ENCODE measurements around the gene LRRK1. TPM values are rescaled to one million over a fixed set of nuclear protein-coding genes. Genes with fewer than 3 reads are reported as not detected.

LRRK1 gene
- polyA plus RNA-seq, 1 donor (not counting 4 experiments of a cell fraction or from before 2014, with no cell fraction given) = 6.2 TPM

GRCh38 chr15:101012326-101013200 lies 93.4 kb downstream of the LRRK1 start:
- dilution Hi-C loops (cut with MboI; ENCODE audit: extremely low pct_ligation_motif_present, low sequenced_read_pairs) = no loop called here
- peaks cover 5 to 9% of the 10 kb centered on the region in 2 experiments for H3K36me3 ChIP-seq (ENCODE audit: control insufficient read depth in 2 of 2, extremely low read depth in 1 of 2, insufficient read depth in 2 of 2, low read length in 2 of 2)

GRCh38 chr15:101013201-101013550 lies 94.0 kb downstream of the LRRK1 start:
- Histone ChIP-seq H2AFZ (ENCODE audit: control insufficient read depth, low read length) (no peak overlapping the region), H3K9ac (ENCODE audit: control insufficient read depth, extremely low read depth, insufficient read depth, low read length) (no peak overlapping the region), H3K4me1 (ENCODE audit: control insufficient read depth, extremely low read depth, insufficient read depth, low read length) (peaks cover 3% of the 10 kb centered on the region), H3K4me3 (ENCODE audit: control insufficient read depth in 2 of 3, extremely low read depth in 1 of 3, insufficient read depth in 2 of 3, low read depth in 1 of 3, low read length in 3 of 3) (no peak overlapping the region), H3K9me1 (ENCODE audit: control insufficient read depth, extremely low read depth, insufficient read depth, low read length) (no peaks in the 10 kb centered on the region), H3K27ac (ENCODE audit: control insufficient read depth, insufficient read depth, low read length) (no peak overlapping the region), H3K9me3 (ENCODE audit: control insufficient read depth, low read depth, low read length) (no peaks in the 10 kb centered on the region), H3K4me2 (ENCODE audit: control insufficient read depth, extremely low read depth, insufficient read depth, low read depth, low read length) (no peak overlapping the region), H3K36me3 (ENCODE audit: control insufficient read depth in 2 of 2, extremely low read depth in 1 of 2, insufficient read depth in 2 of 2, low read length in 2 of 2) (peaks cover 5 to 9% of the 10 kb centered on the region in 2 experiments), H4K20me1 (ENCODE audit: control insufficient read depth, extremely low read depth, insufficient read depth, low read length) (no peaks in the 10 kb centered on the region), H3K27me3 (ENCODE audit: control insufficient read depth, extremely low read depth, insufficient read depth, low read length) (no peaks in the 10 kb centered on the region), H3K79me2 (ENCODE audit: control insufficient read depth, insufficient read depth, low read length) (no peaks in the 10 kb centered on the region)
- DNase-seq (ENCODE audit: low read depth, low spot score) (no peak), FAIRE-seq (no peak)
- dilution Hi-C loops (cut with MboI; ENCODE audit: extremely low pct_ligation_motif_present, low sequenced_read_pairs) = no loop called here
- TF ChIP-seq EZH2 (IDR thresholded peaks at IDR 0.05; ENCODE audit: low read length) = no peak
- TF ChIP-seq CTCF (optimal IDR thresholded peaks at IDR 0.05 in 1 of 3, IDR thresholded peaks at IDR 0.05 in 1 of 3, conservative IDR thresholded peaks at IDR 0.05 in 1 of 3; ENCODE audit: extremely low read depth in 1 of 3, insufficient read depth in 2 of 3, low read length in 3 of 3) = no peak

More at GRCh38 chr15:101012326-101013200, 93.4 kb downstream of the LRRK1 start:
- FAIRE-seq = no peak
- H3K4me2 ChIP-seq (ENCODE audit: control insufficient read depth, extremely low read depth, insufficient read depth, low read depth, low read length) = no peak overlapping the region
- H3K27me3 ChIP-seq (ENCODE audit: control insufficient read depth, extremely low read depth, insufficient read depth, low read length) = no peaks in the 10 kb centered on the region
- H3K4me3 ChIP-seq (ENCODE audit: control insufficient read depth in 2 of 3, extremely low read depth in 1 of 3, insufficient read depth in 2 of 3, low read depth in 1 of 3, low read length in 3 of 3) = no peak overlapping the region
- no peak overlapping the region for H2AFZ ChIP-seq (ENCODE audit: control insufficient read depth, low read length)
- no peak overlapping the region for H3K9ac ChIP-seq (ENCODE audit: control insufficient read depth, extremely low read depth, insufficient read depth, low read length)
- peaks cover 5% of the 10 kb centered on the region for H3K4me1 ChIP-seq (ENCODE audit: control insufficient read depth, extremely low read depth, insufficient read depth, low read length)
- no peaks in the 10 kb centered on the region for H3K9me3 ChIP-seq (ENCODE audit: control insufficient read depth, low read depth, low read length)
- H3K9me1 ChIP-seq (ENCODE audit: control insufficient read depth, extremely low read depth, insufficient read depth, low read length) = no peaks in the 10 kb centered on the region
- DNase-seq (ENCODE audit: low read depth, low spot score) = no peak
- TF ChIP-seq CTCF (optimal IDR thresholded peaks at IDR 0.05 in 1 of 3, IDR thresholded peaks at IDR 0.05 in 1 of 3, conservative IDR thresholded peaks at IDR 0.05 in 1 of 3; ENCODE audit: extremely low read depth in 1 of 3, insufficient read depth in 2 of 3, low read length in 3 of 3) = no peak
- no peak for TF ChIP-seq EZH2 (IDR thresholded peaks at IDR 0.05; ENCODE audit: low read length)
- H4K20me1 ChIP-seq (ENCODE audit: control insufficient read depth, extremely low read depth, insufficient read depth, low read length) = no peaks in the 10 kb centered on the region
- H3K79me2 ChIP-seq (ENCODE audit: control insufficient read depth, insufficient read depth, low read length) = no peaks in the 10 kb centered on the region
- H3K27ac ChIP-seq (ENCODE audit: control insufficient read depth, insufficient read depth, low read length) = no peak overlapping the region
